ENCODE measurements around the gene CELF1.

Gene CELF1

DNA sequence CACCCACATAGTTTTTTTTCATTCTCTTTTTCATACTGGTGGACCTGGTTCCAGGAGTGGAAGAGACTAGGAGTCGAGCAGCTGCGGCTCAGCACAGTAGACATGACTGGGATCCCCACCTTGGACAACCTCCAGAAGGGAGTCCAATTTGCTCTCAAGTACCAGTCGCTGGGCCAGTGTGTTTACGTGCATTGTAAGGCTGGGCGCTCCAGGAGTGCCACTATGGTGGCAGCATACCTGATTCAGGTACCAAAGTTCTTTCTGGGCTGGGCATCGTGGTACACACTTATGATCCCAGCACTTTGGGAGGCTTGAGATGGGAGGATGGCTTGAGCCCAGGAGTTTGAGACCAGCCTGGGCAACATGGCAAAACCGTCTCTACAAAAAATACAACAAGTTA lies 16.7 kb upstream of the CELF1 start:
- no peak overlapping the region for H2BK120ac ChIP-seq (ENCODE audit: low read depth, low read length)
- no peak overlapping the region for H3K14ac ChIP-seq (ENCODE audit: low read length in 2 of 2)
- H2BK12ac ChIP-seq (ENCODE audit: low read length in 2 of 2) = no peak overlapping the region
- H3K9ac ChIP-seq (ENCODE audit: low read length) = no peak overlapping the region
- no peak for DNase-seq
- 93% methylated on average over 7 of the region's 7 CpGs for WGBS
- no peak overlapping the region for H3K4me3 ChIP-seq (ENCODE audit: insufficient read depth in 1 of 2, low read depth in 1 of 2, low read length in 2 of 2)
- H3K4ac ChIP-seq (ENCODE audit: low read depth in 1 of 2, low read length in 2 of 2) = no peak overlapping the region
- H3K4me1 ChIP-seq (ENCODE audit: control insufficient read depth, insufficient read depth, low read depth, low read length) = peaks cover 20% of the 10 kb centered on the region
- H2AFZ ChIP-seq (ENCODE audit: low read depth, low read length) = no peak overlapping the region
- peaks cover 31 to 49% of the 10 kb centered on the region in 2 experiments for H3K36me3 ChIP-seq (ENCODE audit: control insufficient read depth in 1 of 2, insufficient read depth in 2 of 2, low read depth in 1 of 2, low read length in 2 of 2)
- H2BK15ac ChIP-seq (ENCODE audit: low read depth, poor library complexity, severe bottlenecking) = no peak overlapping the region
- H2BK5ac ChIP-seq (ENCODE audit: low read depth, low read length, poor library complexity, severe bottlenecking) = no peak overlapping the region
- H3K18ac ChIP-seq (ENCODE audit: low read depth in 1 of 2, low read length in 2 of 2) = no peak overlapping the region
- H3K27ac ChIP-seq (ENCODE audit: low read length, poor library complexity, severe bottlenecking) = no peak overlapping the region
- H4K91ac ChIP-seq (ENCODE audit: low read length) = no peak overlapping the region
- H2AK5ac ChIP-seq (ENCODE audit: low read length, severe bottlenecking) = no peak overlapping the region
- no peaks in the 10 kb centered on the region for H3K9me3 ChIP-seq (ENCODE audit: control insufficient read depth, low read length)
- no peak overlapping the region for H3K4me2 ChIP-seq (ENCODE audit: low read length, poor library complexity, severe bottlenecking)
- no peak overlapping the region for H3K23ac ChIP-seq (ENCODE audit: low read length in 2 of 2)
- H4K8ac ChIP-seq (ENCODE audit: low read length) = no peak overlapping the region
- H3K79me1 ChIP-seq (replicated peaks; ENCODE audit: low read length, poor library complexity, severe bottlenecking) = peaks cover 30% of the 10 kb centered on the region
- H3K27me3 ChIP-seq (ENCODE audit: control insufficient read depth in 1 of 2, insufficient read depth in 1 of 2, low read length in 2 of 2) = no peaks in the 10 kb centered on the region

DNA sequence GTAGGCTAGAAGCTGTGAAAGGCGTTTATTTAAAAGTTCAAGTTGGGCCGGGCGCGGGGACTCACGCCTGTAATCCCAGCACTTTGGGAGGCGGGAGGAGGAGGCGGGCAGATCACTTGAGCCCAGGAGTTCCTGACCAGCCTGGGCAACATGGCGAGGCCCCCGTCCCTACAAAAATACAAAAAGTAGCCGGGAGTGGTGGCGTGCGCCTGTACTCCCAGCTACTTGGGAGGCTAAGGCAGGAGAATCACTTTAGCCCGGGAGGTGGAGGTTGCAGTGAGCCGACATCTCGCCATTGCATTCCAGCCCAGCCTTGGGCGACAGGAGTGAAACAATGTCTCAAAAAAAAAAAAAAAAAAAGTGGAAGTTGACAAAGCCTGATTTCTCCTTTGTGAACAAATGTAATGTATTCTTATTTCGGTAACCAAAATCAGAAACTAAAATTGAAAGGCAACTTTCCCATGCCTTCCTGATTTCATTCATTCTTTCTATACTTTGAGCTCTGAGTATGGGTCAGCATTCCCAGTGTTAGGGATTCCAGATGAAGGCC lies 13.3 kb upstream of the CELF1 start:
- Histone ChIP-seq H4K8ac (ENCODE audit: low read length) (peak overlapping the region; percentile 91), H3K9me3 (ENCODE audit: control insufficient read depth, low read length) (no peaks in the 10 kb centered on the region), H2BK120ac (ENCODE audit: low read depth, low read length) (no peak overlapping the region), H2BK5ac (ENCODE audit: low read depth, low read length, poor library complexity, severe bottlenecking) (no peak overlapping the region), H3K4me2 (ENCODE audit: low read length, poor library complexity, severe bottlenecking) (peak overlapping the region; percentile 90), H3K27me3 (ENCODE audit: control insufficient read depth in 1 of 2, insufficient read depth in 1 of 2, low read length in 2 of 2) (no peaks in the 10 kb centered on the region), H2AFZ (ENCODE audit: low read depth, low read length) (peak overlapping the region; percentile 99), H3K23ac (ENCODE audit: low read length in 2 of 2) (peak overlapping the region in 1 of 2 experiments; percentile 94), H3K14ac (ENCODE audit: low read length in 2 of 2) (peak overlapping the region in 1 of 2 experiments; percentile 100), H3K9ac (ENCODE audit: low read length) (peak overlapping the region; percentile 93), H3K4me3 (ENCODE audit: insufficient read depth in 1 of 2, low read depth in 1 of 2, low read length in 2 of 2) (peak overlapping the region; percentile 78 to 95), H2AK5ac (ENCODE audit: low read length, severe bottlenecking) (no peak overlapping the region), H2BK15ac (ENCODE audit: low read depth, poor library complexity, severe bottlenecking) (no peak overlapping the region), H3K27ac (ENCODE audit: low read length, poor library complexity, severe bottlenecking) (no peak overlapping the region), H3K4me1 (ENCODE audit: control insufficient read depth, insufficient read depth, low read depth, low read length) (peaks cover 8% of the 10 kb centered on the region), H3K18ac (ENCODE audit: low read depth in 1 of 2, low read length in 2 of 2) (peak overlapping the region in 1 of 2 experiments; percentile 99), H4K91ac (ENCODE audit: low read length) (no peak overlapping the region), H3K4ac (ENCODE audit: low read depth in 1 of 2, low read length in 2 of 2) (peak overlapping the region in 1 of 2 experiments; percentile 83), H3K36me3 (ENCODE audit: control insufficient read depth in 1 of 2, insufficient read depth in 2 of 2, low read depth in 1 of 2, low read length in 2 of 2) (peaks cover 13 to 17% of the 10 kb centered on the region in 2 experiments), H2BK12ac (ENCODE audit: low read length in 2 of 2) (no peak overlapping the region), H3K79me1 (replicated peaks; ENCODE audit: low read length, poor library complexity, severe bottlenecking) (peaks cover 22% of the 10 kb centered on the region)
- DNase-seq = peak; percentile 25
- 43% methylated on average over 17 of the region's 17 CpGs for WGBS

DNA sequence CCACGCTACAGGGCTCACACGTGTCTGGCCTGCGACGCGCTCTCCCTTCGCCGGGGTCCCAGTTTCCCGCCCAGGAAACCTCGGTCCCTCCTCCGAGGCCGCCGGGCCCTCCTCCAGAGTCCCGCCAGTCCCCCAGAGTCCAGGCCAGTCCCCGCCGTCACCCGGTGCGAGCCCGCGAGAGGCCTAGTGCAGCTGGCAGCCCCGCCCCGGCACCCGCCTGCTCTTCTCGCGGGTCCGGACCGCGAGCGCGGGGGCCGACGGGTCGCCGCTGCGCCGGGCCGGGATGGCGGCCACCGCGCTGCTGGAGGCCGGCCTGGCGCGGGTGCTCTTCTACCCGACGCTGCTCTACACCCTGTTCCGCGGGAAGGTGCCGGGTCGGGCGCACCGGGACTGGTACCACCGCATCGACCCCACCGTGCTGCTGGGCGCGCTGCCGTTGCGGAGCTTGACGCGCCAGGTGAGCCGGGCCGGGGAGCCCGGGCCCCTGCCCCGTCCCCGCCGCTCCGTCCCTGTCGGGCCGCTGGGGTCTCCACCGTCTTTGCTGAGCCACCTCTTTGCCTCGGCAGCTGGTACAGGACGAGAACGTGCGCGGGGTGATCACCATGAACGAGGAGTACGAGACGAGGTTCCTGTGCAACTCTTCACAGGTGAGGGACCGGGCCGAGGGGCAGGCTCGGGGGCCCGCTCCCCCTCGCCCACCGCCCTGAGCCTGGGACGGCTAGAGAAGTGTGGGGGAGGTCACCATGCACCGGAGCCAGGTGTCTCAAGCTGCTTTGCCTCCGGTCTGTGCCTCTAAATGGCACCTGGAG lies 12.6 kb upstream of the CELF1 start, which contains the start of gene PTPMT1:
Gene PTPMT1, plus strand, starts transcription at position 260 of the 809 bp plus-strand sequence. Its CDS starts 24 bp downstream, at position 284.
- Histone ChIP-seq H3K14ac (ENCODE audit: low read length in 2 of 2) (peak within 1 kb of the TSS in 1 of 2 experiments; percentile 100), H3K27me3 (ENCODE audit: control insufficient read depth in 1 of 2, insufficient read depth in 1 of 2, low read length in 2 of 2) (no peaks in the 10 kb centered on the region), H2BK12ac (ENCODE audit: low read length in 2 of 2) (peak within 1 kb of the TSS in 1 of 2 experiments; percentile 83), H2BK120ac (ENCODE audit: low read depth, low read length) (peak within 1 kb of the TSS; percentile 35), H3K4me3 (ENCODE audit: insufficient read depth in 1 of 2, low read depth in 1 of 2, low read length in 2 of 2) (peak within 1 kb of the TSS; percentile 78 to 95), H3K4me1 (ENCODE audit: control insufficient read depth, insufficient read depth, low read depth, low read length) (peaks cover 8% of the 10 kb centered on the region), H3K36me3 (ENCODE audit: control insufficient read depth in 1 of 2, insufficient read depth in 2 of 2, low read depth in 1 of 2, low read length in 2 of 2) (peaks cover 13% of the 10 kb centered on the region in 2 experiments), H3K18ac (ENCODE audit: low read depth in 1 of 2, low read length in 2 of 2) (peak within 1 kb of the TSS; percentile 84 to 99), H4K91ac (ENCODE audit: low read length) (peak within 1 kb of the TSS; percentile 95), H3K4ac (ENCODE audit: low read depth in 1 of 2, low read length in 2 of 2) (peak within 1 kb of the TSS; percentile 54 to 83), H3K79me1 (replicated peaks; ENCODE audit: low read length, poor library complexity, severe bottlenecking) (peaks cover 19% of the 10 kb centered on the region), H3K9me3 (ENCODE audit: control insufficient read depth, low read length) (no peaks in the 10 kb centered on the region), H3K23ac (ENCODE audit: low read length in 2 of 2) (peak within 1 kb of the TSS in 1 of 2 experiments; percentile 94), H2BK15ac (ENCODE audit: low read depth, poor library complexity, severe bottlenecking) (peak within 1 kb of the TSS; percentile 94), H2BK5ac (ENCODE audit: low read depth, low read length, poor library complexity, severe bottlenecking) (no peak within 1 kb of the TSS), H2AFZ (ENCODE audit: low read depth, low read length) (peak within 1 kb of the TSS; percentile 99), H3K27ac (ENCODE audit: low read length, poor library complexity, severe bottlenecking) (no peak within 1 kb of the TSS), H4K8ac (ENCODE audit: low read length) (peak within 1 kb of the TSS; percentile 97), H3K9ac (ENCODE audit: low read length) (peak within 1 kb of the TSS; percentile 93), H2AK5ac (ENCODE audit: low read length, severe bottlenecking) (no peak within 1 kb of the TSS), H3K4me2 (ENCODE audit: low read length, poor library complexity, severe bottlenecking) (peak within 1 kb of the TSS; percentile 90)
- 1% methylated on average over 69 of the region's 86 CpGs for WGBS
- DNase-seq = peak; percentile 74

DNA sequence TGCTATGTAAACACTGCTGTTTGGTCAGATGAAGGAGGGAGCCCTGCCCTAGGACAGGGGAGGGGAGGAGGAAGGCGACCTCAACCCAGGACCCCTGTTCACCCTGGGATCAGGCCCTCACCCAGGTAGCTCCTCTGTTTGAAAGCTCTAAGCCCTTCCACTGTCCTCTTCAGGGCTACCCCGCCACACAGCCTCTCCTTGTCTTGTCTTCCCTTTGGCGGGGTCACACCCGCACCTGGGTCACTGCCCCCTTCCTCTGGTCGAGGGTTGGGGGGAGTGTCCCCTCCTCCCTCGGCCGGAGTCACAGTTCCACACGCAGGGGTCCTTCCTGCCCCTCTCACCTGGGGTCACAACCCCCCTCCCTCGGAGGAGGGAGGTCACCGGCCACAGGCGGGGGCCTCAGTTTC lies 12.0 kb upstream of the CELF1 start:
- Histone ChIP-seq H3K4me3 (ENCODE audit: insufficient read depth in 1 of 2, low read depth in 1 of 2, low read length in 2 of 2) (peak overlapping the region; percentile 78 to 95), H3K23ac (ENCODE audit: low read length in 2 of 2) (peak overlapping the region in 1 of 2 experiments; percentile 73), H2BK120ac (ENCODE audit: low read depth, low read length) (no peak overlapping the region), H3K9ac (ENCODE audit: low read length) (peak overlapping the region; percentile 93), H3K79me1 (replicated peaks; ENCODE audit: low read length, poor library complexity, severe bottlenecking) (peaks cover 19% of the 10 kb centered on the region), H4K91ac (ENCODE audit: low read length) (peak overlapping the region; percentile 22), H3K27me3 (ENCODE audit: control insufficient read depth in 1 of 2, insufficient read depth in 1 of 2, low read length in 2 of 2) (no peaks in the 10 kb centered on the region), H3K18ac (ENCODE audit: low read depth in 1 of 2, low read length in 2 of 2) (peak overlapping the region; percentile 81 to 84), H3K4me1 (ENCODE audit: control insufficient read depth, insufficient read depth, low read depth, low read length) (peaks cover 8% of the 10 kb centered on the region), H3K4ac (ENCODE audit: low read depth in 1 of 2, low read length in 2 of 2) (peak overlapping the region; percentile 54 to 83), H2AK5ac (ENCODE audit: low read length, severe bottlenecking) (no peak overlapping the region), H2AFZ (ENCODE audit: low read depth, low read length) (peak overlapping the region; percentile 66), H4K8ac (ENCODE audit: low read length) (peak overlapping the region; percentile 97), H2BK5ac (ENCODE audit: low read depth, low read length, poor library complexity, severe bottlenecking) (no peak overlapping the region), H3K4me2 (ENCODE audit: low read length, poor library complexity, severe bottlenecking) (peak overlapping the region; percentile 90), H3K14ac (ENCODE audit: low read length in 2 of 2) (peak overlapping the region in 1 of 2 experiments; percentile 97), H2BK12ac (ENCODE audit: low read length in 2 of 2) (peak overlapping the region in 1 of 2 experiments; percentile 45), H3K9me3 (ENCODE audit: control insufficient read depth, low read length) (no peaks in the 10 kb centered on the region), H3K36me3 (ENCODE audit: control insufficient read depth in 1 of 2, insufficient read depth in 2 of 2, low read depth in 1 of 2, low read length in 2 of 2) (peaks cover 7 to 11% of the 10 kb centered on the region in 2 experiments), H2BK15ac (ENCODE audit: low read depth, poor library complexity, severe bottlenecking) (no peak overlapping the region), H3K27ac (ENCODE audit: low read length, poor library complexity, severe bottlenecking) (no peak overlapping the region)
- WGBS = 13% methylated on average over 10 of the region's 11 CpGs
- no peak for DNase-seq

Measured in mesenchymal stem cell (in vitro differentiated cells and primary cell).